ENCODE results near the gene CCT2.

CCT2 gene

GRCh38 chr12:69585189-69586062, at the start of gene CCT2:
Gene CCT2, plus strand, starts transcription at chr12:69585459. Its CDS starts 63 bp downstream, at chr12:69585522.
- peak; percentile 96 for DNase-seq

GRCh38 chr12:69540987-69541386, 44.3 kb upstream of the CCT2 start:
- DNase-seq: no peak

DNA sequence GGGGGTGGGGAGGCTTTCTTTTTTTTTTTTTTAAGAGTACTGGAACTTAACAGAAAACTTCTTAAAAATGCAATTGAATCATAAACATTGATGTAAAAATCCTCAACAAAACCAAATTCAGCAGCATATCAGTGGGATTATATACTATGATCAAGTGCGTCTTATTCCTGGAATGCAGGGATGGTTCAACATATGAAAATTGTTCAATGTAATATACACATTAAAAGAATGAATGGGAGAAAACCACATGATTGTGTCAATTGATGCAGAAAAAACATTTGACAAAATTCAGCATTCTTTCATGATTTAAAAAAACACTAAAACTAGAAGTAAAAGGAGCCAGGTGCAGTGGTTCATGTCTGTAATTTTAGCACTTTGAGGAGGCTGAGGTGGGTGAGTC, 41.2 kb upstream of the CCT2 start:
- DNase-seq: no peak

DNA sequence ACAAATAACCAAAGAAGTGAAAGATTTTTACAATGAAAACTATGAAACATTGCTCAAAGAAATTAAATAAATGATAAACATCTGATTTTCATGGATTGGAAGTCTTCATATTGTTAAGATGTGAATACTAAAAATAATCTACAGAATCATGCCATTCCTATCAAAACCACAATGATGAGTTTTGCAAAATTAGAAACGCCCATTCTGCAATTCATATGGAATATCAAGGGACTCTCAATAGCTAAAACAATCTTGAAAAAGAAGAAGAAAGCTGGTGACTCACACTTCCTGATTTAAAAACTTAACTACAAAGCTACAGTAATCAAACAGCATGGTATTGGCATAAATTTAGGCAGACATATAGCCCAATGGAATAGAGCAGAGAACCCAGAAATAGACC, 40.2 kb upstream of the CCT2 start:
- no peak for DNase-seq

DNA sequence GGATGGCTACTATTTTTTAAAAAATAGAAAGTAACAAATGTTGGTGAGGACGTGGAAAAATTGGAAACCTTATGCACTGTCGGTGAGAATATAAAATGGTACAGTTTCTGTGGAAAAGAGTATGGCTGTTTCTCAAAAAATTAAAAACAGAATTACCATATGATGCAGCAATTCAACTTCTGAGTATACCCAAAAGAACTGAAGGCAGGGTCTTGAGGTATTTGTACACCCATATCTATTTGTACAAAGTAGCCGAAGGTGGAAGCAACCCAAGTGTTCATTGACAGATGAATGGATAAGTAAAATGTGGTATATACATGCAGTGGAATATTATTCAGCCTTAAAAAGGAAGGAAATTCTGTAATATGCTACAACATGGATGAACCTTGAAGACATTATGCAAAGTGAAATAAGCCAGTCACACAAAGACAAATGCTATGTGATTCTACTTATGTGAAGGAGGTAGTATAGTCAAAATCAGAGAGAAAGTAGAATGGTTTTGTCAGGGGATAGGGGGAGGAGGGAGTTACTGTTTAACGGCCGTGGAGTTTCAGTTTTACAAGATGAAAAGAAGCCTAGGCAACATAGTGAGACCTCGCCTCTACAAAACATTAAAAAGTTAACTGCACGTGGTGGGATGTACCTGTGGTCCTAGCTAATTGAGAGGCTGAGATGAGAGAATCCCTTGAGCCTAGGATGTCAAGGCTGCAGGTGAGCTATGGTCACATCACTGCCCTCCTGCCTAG, 38.4 kb upstream of the CCT2 start:
- no peak for DNase-seq

- DNase-seq: no peak
Observed at GRCh38 chr12:69548687-69549086, 36.6 kb upstream of the CCT2 start.

DNA sequence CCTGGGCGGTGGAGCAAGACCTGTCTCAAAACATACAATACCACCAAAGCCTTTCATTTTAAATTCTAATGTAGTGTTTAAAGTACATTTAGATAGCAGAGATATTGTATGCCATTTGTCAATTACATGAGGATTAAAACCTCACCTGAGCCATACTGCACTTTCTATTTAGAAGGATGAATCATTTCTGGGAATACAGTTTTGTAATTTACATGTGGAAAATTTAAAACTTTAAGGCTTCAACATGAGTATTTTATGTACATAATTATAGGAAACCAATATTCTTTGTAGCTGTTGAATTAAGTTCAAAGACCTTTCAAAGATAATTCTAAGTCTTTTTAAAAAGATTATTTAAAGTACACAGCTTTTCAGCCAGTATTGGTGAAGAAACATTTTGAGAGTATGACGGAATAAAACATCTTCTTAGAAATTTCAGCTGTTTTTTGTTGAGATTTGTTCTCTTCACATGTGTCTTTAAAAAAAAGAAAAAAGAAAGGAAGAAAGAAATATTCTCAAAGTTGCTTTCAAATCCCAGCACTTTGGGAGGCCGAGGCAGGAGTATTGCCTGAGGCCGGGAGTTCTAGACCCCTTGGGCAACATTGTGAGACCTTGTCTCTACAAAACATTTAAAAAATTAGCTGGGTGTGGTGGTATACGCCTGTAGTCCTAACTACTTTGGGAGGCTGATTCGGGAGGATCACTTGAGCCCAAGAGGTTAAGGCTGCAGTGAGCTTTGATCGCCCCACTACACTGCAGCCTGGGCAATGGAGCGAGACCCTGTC, 34.5 kb upstream of the CCT2 start:
- DNase-seq: no peak

DNA sequence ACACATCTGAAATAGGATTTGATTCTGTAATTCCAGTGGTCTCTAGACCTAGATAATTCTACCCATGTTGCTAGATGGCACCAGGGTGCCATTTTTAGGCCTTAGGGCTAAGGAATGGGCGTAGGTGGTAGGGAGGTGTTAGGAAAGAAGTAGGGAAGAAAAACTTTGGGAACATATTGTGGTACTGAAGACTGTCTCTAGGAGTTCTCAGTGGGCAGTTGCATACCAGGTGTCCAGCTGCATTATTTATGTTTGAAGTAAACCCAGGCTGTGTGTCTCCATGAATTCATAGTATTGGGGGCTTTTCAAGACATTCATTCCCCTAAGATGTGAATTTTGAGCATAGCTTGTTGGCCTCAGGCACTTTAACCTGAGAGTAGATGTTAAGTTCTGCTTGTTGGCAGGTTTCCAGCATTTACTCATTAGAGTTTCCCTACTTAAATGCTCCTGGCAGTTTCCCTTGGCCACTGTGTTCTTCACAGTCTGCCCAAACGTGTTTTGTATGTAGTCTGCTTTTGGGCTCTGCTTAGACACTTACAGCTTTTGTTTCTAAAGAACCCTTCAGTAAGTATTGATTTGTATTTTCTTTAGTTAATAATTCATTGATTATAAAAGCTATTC, 31.5 kb upstream of the CCT2 start:
- no peak for DNase-seq

DNA sequence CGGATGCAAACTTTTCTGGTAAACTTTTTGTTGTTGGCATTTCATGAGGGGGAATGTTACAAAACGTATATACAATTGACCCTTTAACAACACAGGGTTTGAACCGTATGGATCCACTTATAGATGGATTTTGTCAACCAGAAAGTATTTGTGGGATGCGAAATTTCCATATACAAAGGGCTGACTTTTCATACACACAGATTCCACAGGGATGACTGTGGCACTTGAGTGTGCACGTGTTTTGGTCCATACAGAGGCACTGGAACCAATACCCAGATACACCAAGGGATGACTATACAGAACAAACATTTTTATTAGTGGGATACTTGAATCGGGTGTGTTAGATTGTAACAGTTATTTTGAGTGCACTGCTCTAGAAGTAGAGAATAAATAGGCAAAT, 29.8 kb upstream of the CCT2 start:
- DNase-seq: no peak

DNA sequence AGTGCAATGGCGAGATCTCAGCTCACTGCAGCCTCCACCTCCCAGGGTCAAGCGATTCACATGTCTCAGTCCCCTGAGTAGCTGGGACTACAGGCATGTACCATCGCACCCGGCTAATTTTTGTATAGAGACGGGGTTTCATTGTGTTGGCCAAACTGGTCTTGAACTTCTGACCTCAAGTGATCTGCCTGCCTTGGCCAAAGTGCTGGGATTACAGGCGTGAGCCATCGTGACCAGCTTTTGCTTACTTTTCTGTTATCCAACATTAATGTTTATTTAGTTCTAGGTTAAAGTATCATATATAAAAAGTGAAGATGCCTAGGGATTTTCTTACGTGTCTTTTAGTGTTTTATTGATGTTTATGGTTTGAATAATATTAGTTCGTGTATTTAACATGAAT, 28.9 kb upstream of the CCT2 start:
- no peak for DNase-seq

GRCh38 chr12:69563166-69563762, 22.0 kb upstream of the CCT2 start:
- no peak for DNase-seq

DNA sequence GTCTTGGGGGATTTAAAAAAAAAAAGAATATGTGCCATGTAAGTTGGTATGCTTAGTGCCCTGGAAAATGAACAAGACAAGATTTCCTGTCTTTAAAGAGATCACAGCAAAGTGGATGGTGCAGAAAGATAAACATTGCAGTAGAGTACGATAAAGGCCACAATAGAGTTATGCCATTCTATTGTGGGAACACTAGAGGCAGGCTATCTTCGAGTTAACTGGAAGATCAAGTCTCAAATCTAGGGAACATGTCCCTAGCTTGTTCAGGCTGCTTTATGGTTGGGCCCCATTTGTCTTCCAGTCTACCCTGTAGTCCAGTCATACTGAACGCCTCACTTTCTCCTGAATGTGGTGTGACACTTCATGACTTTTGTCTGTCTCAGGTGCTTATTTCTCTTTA, 18.7 kb upstream of the CCT2 start:
- DNase-seq: no peak

GRCh38 chr12:69569236-69569635, 16.0 kb upstream of the CCT2 start:
- no peak for DNase-seq

GRCh38 chr12:69570000-69570516, 15.2 kb upstream of the CCT2 start:
- DNase-seq: no peak

- peak; percentile 44 for DNase-seq
Observed at GRCh38 chr12:69570545-69571399, 14.5 kb upstream of the CCT2 start.

DNA sequence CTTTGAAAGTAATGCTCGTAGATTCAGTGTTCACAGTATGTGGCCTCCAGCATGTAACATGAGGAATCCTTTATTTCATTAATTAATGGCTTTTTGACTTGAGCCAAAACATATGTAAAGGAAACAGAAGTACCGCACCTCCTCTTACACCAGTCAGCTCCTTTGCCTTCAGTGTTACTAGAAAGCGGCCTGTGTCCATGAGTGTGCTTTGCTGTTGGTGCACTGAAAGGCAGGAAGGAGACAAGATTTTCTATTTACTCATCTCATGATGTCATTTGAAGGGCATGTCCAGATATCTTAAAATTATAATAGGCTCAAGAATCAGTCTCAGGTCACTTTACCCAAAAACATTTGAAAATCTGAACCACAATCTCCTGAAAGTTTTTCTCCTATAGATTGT, 9.9 kb upstream of the CCT2 start:
- no peak for DNase-seq

GRCh38 chr12:69578283-69578682, 7.0 kb upstream of the CCT2 start:
- no peak for DNase-seq

DNA sequence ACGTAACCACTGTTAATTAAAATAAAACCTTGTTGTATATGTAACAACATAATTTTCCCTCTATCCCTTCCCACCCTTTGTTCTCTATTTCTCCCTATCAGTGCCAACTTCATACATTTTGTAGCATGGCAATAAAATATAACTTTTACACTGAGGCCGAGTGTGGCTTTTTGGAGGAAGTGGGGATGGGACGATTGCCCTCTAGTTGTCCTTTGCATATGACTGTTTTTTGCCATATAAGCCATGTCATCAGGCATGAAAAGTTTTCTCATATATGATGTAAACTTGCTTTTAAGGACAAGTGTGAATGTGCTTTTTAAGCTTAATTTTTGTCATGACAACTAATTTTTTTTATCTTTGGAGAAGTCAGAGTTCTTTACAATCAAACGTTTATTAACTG, 6.2 kb upstream of the CCT2 start:
- DNase-seq: no peak

- DNase-seq: no peak
Observed at GRCh38 chr12:69580074-69580473, 5.2 kb upstream of the CCT2 start.

DNA sequence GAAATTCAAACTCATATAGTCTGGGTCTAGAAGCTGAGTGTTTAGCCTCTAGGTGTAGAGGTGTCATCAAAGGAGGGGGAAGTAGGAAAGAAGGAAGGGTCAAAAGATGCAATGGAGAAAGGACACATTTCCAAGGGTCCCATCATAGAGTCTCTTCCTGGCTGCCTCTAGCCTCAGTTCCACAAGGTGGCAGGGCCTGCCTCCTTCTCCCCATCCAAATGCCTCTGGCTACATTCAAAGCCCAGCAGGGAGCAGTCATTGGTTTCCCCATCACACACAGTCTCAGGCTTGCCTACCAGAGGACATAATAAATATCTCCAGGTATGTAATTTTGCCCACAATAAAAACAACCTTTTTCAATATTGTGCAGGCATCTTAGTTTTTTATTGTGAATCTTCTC, 2.1 kb upstream of the CCT2 start:
- no peak for DNase-seq

DNA sequence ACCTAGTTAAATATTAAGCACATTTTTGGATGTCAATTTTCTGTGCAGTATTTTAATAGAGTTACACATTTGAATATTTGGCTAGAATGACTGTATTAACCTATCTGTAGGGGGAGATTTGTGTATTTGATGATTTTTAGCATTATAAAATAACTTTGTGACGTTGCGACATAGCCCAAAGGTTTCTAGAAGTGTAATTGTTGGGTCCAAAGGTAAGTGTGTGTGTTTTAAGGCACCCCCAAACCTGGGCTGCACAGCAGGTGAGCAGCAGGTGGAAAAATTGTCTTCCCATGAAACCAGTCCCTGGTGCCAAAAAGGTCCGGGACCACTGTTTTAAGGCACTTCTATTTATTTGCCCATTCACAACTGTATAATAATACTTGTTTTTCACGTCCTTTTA, 3.3 kb downstream of the CCT2 start:
- no peak for DNase-seq
